BE2C (cell line): ENCODE results near the gene CYP4F2.
"Not testable (repeated sequence)": the region's sequence is repeated elsewhere in the genome, so short reads cannot be mapped to it uniquely, and the experiment has no call there.

ENCODE experiments used
- DNase-seq: peaks from one replicate; pipeline ENCODE4 v3.0.0-alpha.2; 2020
- H3K27me3 ChIP-seq: fragments of 250-450 bp; sonication (Bioruptor Pico); 2 replicates; pipeline ENCODE4 v1.5.1; 2020; ENCODE audit warnings: mild to moderate bottlenecking
- H3K36me3 ChIP-seq: fragments of 250-450 bp; sonication (Bioruptor Pico); 2 replicates; pipeline ENCODE4 v1.5.1; 2020; ENCODE audit warnings: mild to moderate bottlenecking
- H3K4me1 ChIP-seq: fragments of 250-450 bp; sonication (Bioruptor Pico); 2 replicates; pipeline ENCODE4 v1.5.1; 2020
- H3K4me3 ChIP-seq: 2 replicates; pipeline ENCODE4 v1.5.1; 2011; ENCODE audit warnings: low read depth, low read length
- H3K9me3 ChIP-seq: fragments of 250-450 bp; sonication (Bioruptor Pico); 2 replicates; pipeline ENCODE4 v1.5.1; 2020
- CTCF ChIP-seq: IDR thresholded peaks from 2 replicates; pipeline ENCODE4 v1.5.1; 2012; ENCODE audit warnings: mild to moderate bottlenecking, low read depth, low read length

The CYP4F2 gene

GRCh38 chr19:15895876-15896430 lies 1.9 kb downstream of the CYP4F2 start:
- Histone ChIP-seq H3K9me3 (no peaks in the 10 kb centered on the region), H3K27me3 (no peaks in the 10 kb centered on the region), H3K4me3 (no peak overlapping the region), H3K4me1 (no peaks in the 10 kb centered on the region), H3K36me3 (no peaks in the 10 kb centered on the region)
- no peak for DNase-seq
- TF ChIP-seq CTCF = no peak

- DNase-seq = no peak
- no peaks in the 10 kb centered on the region for H3K27me3 ChIP-seq
- no peaks in the 10 kb centered on the region for H3K4me1 ChIP-seq
- no peak for TF ChIP-seq CTCF
- no peak overlapping the region for H3K4me3 ChIP-seq
- no peaks in the 10 kb centered on the region for H3K36me3 ChIP-seq
- H3K9me3 ChIP-seq = no peaks in the 10 kb centered on the region
These were observed 3.5 kb downstream of the CYP4F2 start for GRCh38 chr19:15894359-15894758.

- Histone ChIP-seq H3K4me1 (no peaks in the 10 kb centered on the region), H3K9me3 (no peaks in the 10 kb centered on the region), H3K4me3 (no peak overlapping the region), H3K36me3 (no peaks in the 10 kb centered on the region), H3K27me3 (no peaks in the 10 kb centered on the region)
- DNase-seq = no peak
- no peak for TF ChIP-seq CTCF
These were observed 4.4 kb downstream of the CYP4F2 start for GRCh38 chr19:15893477-15893876.

- no peak for TF ChIP-seq CTCF
- no peak for DNase-seq
- no peaks in the 10 kb centered on the region for H3K9me3 ChIP-seq
- no peak overlapping the region for H3K4me3 ChIP-seq
- no peaks in the 10 kb centered on the region for H3K4me1 ChIP-seq
- no peaks in the 10 kb centered on the region for H3K27me3 ChIP-seq
- H3K36me3 ChIP-seq = no peaks in the 10 kb centered on the region
These were observed 5.9 kb downstream of the CYP4F2 start for GRCh38 chr19:15892012-15892411.

GRCh38 chr19:15891434-15891833 lies 6.4 kb downstream of the CYP4F2 start:
- Histone ChIP-seq H3K4me3 (no peak overlapping the region), H3K9me3 (no peaks in the 10 kb centered on the region), H3K27me3 (no peaks in the 10 kb centered on the region), H3K36me3 (no peaks in the 10 kb centered on the region), H3K4me1 (no peaks in the 10 kb centered on the region)
- DNase-seq = no peak
- no peak for TF ChIP-seq CTCF

- not testable (repeated sequence) for H3K27me3 ChIP-seq, H3K36me3 ChIP-seq, H3K4me3 ChIP-seq, DNase-seq, H3K4me1 ChIP-seq, H3K9me3 ChIP-seq
These were observed 8.5 kb downstream of the CYP4F2 start for GRCh38 chr19:15889339-15889738.

- DNase-seq = no peak
- Histone ChIP-seq H3K36me3 (no peaks in the 10 kb centered on the region), H3K4me1 (no peaks in the 10 kb centered on the region), H3K9me3 (no peaks in the 10 kb centered on the region), H3K4me3 (no peak overlapping the region), H3K27me3 (no peaks in the 10 kb centered on the region)
- no peak for TF ChIP-seq CTCF
These were observed 12.0 kb downstream of the CYP4F2 start for GRCh38 chr19:15885919-15886318.
